ENCODE data around the gene ATF6B.
"Not testable (repeated sequence)": the region's sequence is repeated elsewhere in the genome, so short reads cannot be mapped to it uniquely, and the experiment has no call there.

Gene ATF6B

DNA sequence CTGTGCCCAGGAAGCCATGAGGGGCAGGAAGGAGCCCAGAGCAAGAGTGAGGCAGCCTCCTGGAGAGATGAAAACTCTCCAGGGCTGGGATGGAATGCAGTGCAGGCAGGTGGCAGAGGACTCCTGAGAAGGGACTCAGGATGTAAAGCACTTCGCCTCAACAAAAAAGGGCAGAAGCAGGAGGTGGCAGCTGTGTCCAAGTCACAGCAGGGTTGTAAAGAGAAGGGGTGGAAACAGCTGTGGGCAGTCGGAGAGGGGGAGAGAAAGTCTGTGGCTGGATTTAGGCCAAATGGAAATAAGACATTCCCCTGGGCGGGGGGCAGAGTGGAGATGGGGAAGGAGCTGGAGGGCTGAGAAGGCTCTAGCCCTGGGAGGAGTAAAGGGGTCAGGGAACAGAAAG, 54.9 kb downstream of the ATF6B start:
- TF ChIP-seq, protein P1, sequence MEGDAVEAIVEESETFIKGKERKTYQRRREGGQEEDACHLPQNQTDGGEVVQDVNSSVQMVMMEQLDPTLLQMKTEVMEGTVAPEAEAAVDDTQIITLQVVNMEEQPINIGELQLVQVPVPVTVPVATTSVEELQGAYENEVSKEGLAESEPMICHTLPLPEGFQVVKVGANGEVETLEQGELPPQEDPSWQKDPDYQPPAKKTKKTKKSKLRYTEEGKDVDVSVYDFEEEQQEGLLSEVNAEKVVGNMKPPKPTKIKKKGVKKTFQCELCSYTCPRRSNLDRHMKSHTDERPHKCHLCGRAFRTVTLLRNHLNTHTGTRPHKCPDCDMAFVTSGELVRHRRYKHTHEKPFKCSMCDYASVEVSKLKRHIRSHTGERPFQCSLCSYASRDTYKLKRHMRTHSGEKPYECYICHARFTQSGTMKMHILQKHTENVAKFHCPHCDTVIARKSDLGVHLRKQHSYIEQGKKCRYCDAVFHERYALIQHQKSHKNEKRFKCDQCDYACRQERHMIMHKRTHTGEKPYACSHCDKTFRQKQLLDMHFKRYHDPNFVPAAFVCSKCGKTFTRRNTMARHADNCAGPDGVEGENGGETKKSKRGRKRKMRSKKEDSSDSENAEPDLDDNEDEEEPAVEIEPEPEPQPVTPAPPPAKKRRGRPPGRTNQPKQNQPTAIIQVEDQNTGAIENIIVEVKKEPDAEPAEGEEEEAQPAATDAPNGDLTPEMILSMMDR (IDR thresholded peaks at IDR 0.05; ENCODE audit: low read depth, low read length, missing control alignments), result no peak
- no peak for DNase-seq (ENCODE audit: low read depth)
- H3K4me3 ChIP-seq (ENCODE audit: low read depth, low read length), result no peak overlapping the region

DNA sequence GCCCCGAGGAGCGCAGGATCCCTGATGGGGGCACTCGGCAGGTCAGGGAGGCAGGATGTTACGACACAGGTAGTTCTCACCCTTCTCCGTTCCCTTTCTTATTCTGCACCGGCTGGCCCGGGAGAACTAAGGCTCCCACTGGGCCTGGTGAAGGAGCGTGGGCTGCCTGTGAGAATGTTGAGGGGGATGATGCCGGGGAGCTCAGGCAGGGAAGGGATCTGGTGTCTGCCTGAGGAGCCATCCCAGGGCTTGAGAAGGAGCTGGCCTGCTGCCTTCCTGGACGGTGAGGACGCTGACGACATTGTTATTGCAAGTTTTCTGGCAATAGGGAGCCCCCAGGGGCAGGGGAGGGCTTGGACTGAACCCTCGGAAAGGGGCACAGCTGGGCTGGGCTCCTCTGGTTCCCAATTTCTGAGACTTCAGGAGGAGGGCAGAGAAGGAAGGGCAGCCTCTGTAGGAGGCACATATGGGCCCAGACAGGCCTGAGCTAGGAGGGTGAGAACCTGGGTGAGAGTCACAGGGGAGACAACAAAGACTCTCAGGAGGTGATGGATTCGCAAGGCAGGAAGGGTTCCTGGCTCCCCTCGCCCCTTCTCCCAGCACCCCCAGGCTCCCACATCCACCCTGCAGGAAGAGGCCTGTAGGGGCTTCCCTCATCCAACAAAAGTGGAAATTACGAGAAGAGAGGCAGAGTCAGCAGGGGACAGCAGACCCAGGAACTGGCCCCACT, 57.1 kb downstream of the ATF6B start:
- no peak overlapping the region for H3K4me3 ChIP-seq (ENCODE audit: low read depth, low read length)
- TF ChIP-seq, protein P1 (IDR thresholded peaks at IDR 0.05; ENCODE audit: low read depth, low read length, missing control alignments), result no peak
- no peak for DNase-seq (ENCODE audit: low read depth)

DNA sequence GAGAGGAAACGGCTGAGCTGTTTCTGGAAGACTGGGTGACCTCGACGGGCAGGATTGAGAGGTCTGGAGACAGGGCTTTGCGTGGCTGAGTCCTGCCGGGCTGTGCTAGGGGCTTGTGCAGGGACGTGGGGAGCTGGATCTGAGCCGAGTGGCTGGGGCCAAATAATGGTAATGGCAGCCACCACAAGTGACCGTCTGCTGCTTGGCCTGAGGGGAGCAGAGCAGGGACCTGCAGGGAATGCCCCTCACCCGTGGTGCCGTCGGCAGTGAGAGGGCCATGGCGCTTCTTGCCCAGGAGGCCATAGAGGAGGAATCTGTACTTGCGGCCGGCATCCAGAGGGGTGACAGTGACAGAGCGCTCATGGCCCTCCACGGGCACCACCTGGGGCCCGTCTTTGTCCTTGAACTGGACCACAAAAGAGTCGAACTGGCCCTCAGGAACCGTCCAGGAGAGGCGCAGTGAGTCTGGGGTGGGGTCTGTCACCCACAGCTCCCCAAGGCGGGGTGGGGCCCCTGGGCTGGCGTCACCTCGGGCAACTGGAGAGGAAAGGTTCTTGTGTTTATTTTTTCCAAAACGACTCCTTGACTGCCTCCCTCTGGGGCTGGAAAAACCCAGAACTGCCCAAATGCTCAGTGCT, 58.0 kb downstream of the ATF6B start:
- no peak overlapping the region for H3K4me3 ChIP-seq (ENCODE audit: low read depth, low read length)
- TF ChIP-seq, protein P1 (IDR thresholded peaks at IDR 0.05; ENCODE audit: low read depth, low read length, missing control alignments), result no peak
- no peak for DNase-seq (ENCODE audit: low read depth)

DNA sequence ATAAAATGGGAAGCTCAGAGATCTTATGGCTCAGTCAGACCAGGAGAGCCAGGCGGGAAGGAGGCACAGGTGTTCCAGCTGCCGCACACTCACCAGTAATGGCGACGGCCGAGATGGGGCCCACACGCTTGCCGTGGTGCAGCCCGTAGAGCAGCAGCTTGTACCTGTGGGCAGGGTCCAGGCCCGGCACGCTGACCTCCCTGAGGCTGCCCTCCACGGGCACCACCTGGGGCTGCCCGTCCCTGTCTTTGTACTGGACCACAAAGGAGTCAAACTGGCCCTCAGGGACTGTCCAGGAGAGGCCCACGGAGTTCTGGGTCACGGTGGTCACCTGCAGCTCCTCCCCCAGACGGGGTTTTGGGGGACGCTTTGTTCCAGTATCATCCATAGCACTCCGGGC, 58.6 kb downstream of the ATF6B start:
- DNase-seq (ENCODE audit: low read depth), result no peak
- TF ChIP-seq, protein P1 (IDR thresholded peaks at IDR 0.05; ENCODE audit: low read depth, low read length, missing control alignments), result no peak
- H3K4me3 ChIP-seq (ENCODE audit: low read depth, low read length), result no peak overlapping the region

DNA sequence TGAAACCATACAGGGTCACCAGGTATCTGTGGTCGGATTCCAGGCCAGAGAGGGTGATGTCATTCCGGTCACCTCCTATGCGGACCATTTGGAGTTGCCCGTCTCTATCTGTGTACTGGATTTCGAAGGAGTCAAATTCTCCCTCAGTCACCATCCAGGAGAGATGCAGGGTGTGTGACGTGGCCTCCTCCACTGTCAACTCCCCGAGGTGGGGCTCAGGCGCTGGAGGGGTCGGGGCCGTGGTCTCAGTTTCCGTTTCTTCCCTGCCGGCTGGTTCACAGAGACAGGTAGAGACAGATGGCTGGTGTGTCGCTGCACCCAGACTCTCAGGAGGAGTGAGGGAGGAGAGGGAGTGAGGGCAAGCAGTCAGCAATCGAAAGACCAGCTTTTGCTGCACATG, 59.2 kb downstream of the ATF6B start:
- H3K4me3 ChIP-seq (ENCODE audit: low read depth, low read length), result no peak overlapping the region
- TF ChIP-seq, protein P1 (IDR thresholded peaks at IDR 0.05; ENCODE audit: low read depth, low read length, missing control alignments), result no peak
- DNase-seq (ENCODE audit: low read depth), result no peak

DNA sequence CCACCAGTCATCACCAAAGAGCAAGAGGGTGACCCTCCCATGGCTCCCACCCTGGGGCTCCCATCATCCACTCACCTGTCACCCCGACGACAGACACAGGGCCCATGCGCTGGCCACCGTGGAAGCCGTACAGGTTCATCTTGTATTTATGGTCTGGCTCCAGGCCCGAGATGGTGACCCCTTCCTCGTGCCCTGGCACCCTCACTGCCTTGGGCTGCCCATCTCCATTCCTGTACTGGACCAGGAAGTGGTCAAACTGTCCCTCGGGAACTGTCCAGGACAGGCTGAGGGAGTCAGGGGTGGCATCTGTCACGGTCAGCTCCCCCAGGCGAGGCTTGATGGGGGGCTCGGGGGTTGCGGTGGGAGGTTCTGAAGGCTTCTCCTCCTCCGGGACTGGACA, 59.7 kb downstream of the ATF6B start:
- H3K4me3 ChIP-seq (ENCODE audit: low read depth, low read length); DNase-seq (ENCODE audit: low read depth): not testable (repeated sequence)

DNA sequence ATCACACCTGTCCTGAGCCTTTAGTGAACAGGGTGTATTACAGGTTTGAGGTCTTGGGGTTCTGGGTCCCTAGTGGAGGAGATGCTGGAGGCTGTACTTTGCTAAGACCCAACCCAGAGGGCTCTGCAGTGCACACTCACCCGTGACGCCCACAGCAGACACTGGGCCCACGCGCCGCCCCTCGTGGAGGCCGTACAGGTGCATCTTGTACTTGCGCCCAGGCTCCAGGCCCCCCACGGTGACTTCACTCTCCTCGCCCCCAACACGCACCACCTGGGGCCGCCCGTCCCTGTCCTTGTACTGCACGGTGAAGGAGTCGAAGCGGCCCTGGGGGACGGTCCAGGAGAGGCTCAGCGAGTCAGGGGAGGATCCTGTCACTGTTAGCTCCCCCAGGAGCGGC, 60.5 kb downstream of the ATF6B start:
- not testable (repeated sequence) for H3K4me3 ChIP-seq (ENCODE audit: low read depth, low read length); DNase-seq (ENCODE audit: low read depth)
